K562 (cell line): ENCODE results near the gene C1QTNF12. TPM values are rescaled to one million over a fixed set of nuclear protein-coding genes. Genes with fewer than 3 reads are reported as not detected.

Experiments used
- CEBPG ChIP-seq, 3 experiments: fragments of 200-800 bp in 1 of 3; sonication (Bioruptor generic) in 1 of 3; sonication (generic) in 1 of 3; formaldehyde crosslinking in 1 of 3; IDR thresholded peaks in 2 of 3; conservative IDR thresholded peaks in 1 of 3; 2 replicates each; pipeline versions ENCODE4 v1.6.1 to v1.8.0; 2016 to 2022; ENCODE audit warnings: missing compliant biosample characterization in 2 of 3, missing genetic modification characterization in 2 of 3, mild to moderate bottlenecking in 1 of 3, missing genetic modification reagents in 1 of 3
- CHD4 ChIP-seq: fragments of 200-600 bp; sonication (generic); IDR thresholded peaks from 3 replicates; pipeline ENCODE4 v1.6.1; 2012; ENCODE audit warnings: low read depth, mild to moderate bottlenecking, mixed read lengths, low read length, inconsistent platforms; ENCODE audit not compliant: insufficient read depth, insufficient replicate concordance, poor library complexity, severe bottlenecking
- HOXB6 ChIP-seq: fragments of 250-450 bp; sonication (Bioruptor Pico); IDR thresholded peaks from 2 replicates; pipeline ENCODE4 v1.5.1; 2022; ENCODE audit warnings: mild to moderate bottlenecking, borderline replicate concordance
- TSC22D4 ChIP-seq: fragments of 450-650 bp; IDR thresholded peaks from 2 replicates; pipeline ENCODE4 v1.6.1; 2016; ENCODE audit warnings: missing genetic modification characterization, missing biosample characterization, control low read depth
- XRCC3 ChIP-seq: fragments of 450-650 bp; IDR thresholded peaks from 2 replicates; pipeline ENCODE4 v1.6.1; 2017; ENCODE audit warnings: mild to moderate bottlenecking, moderate library complexity
- polyA plus RNA-seq, 8 experiments: library from polyadenylated mRNA; depleted of rRNA in 4 of 8; stranded (reverse) in 5 of 8; unstranded in 3 of 8; fragments of >200 nt; fragmentation: Nextera tagmentation in 2 of 8; fragmentation: Illumina TruSeq in 1 of 8; extraction: Ambion mirVana in 2 of 8; extraction: Trizol in 1 of 8; gene quantifications; 2 replicates each; pipeline versions ENCODE4 v1.2.1 to v1.2.3, GENCODE V29; 2011 to 2014; ENCODE audit warnings: inconsistent platforms in 1 of 8, missing spikeins in 1 of 8
- total RNA-seq, 7 experiments: library from RNA; depleted of rRNA in 6 of 7; stranded (reverse); fragments of >200 nt in 6 of 7; fragmentation: Illumina TruSeq in 2 of 7; extraction: Trizol in 2 of 7; gene quantifications; 2 replicates each; pipeline versions ENCODE4 v1.2.1 to v1.2.3, GENCODE V29; 2011 to 2021; ENCODE audit warnings: low replicate concordance in 1 of 7
- TF ChIP-seq, protein P1 (sequence below), 2 experiments: fragments of 450-650 bp; IDR thresholded peaks; 2 replicates each; pipeline ENCODE4 v1.6.1; 2016; ENCODE audit warnings: mild to moderate bottlenecking in 2 of 2, borderline replicate concordance in 1 of 2, low read depth in 1 of 2, moderate library complexity in 1 of 2
- TF ChIP-seq, protein P2 (sequence below), 2 experiments: fragments of 450-650 bp in 1 of 2; sonication (generic) in 1 of 2; formaldehyde crosslinking in 1 of 2; IDR thresholded peaks; 2 replicates each; pipeline versions ENCODE4 v1.7.1 to v1.9.0; 2016 to 2022; ENCODE audit warnings: inconsistent platforms in 1 of 2, mild to moderate bottlenecking in 1 of 2, missing genetic modification reagents in 1 of 2

The C1QTNF12 gene
- total and polyA plus RNA-seq, 9 of the 15 experiments (the other 6 are each of a cell fraction or from before 2014, with no cell fraction given) = 0.11 to 4.3 (median 0.93) TPM; not detected in 3

DNA sequence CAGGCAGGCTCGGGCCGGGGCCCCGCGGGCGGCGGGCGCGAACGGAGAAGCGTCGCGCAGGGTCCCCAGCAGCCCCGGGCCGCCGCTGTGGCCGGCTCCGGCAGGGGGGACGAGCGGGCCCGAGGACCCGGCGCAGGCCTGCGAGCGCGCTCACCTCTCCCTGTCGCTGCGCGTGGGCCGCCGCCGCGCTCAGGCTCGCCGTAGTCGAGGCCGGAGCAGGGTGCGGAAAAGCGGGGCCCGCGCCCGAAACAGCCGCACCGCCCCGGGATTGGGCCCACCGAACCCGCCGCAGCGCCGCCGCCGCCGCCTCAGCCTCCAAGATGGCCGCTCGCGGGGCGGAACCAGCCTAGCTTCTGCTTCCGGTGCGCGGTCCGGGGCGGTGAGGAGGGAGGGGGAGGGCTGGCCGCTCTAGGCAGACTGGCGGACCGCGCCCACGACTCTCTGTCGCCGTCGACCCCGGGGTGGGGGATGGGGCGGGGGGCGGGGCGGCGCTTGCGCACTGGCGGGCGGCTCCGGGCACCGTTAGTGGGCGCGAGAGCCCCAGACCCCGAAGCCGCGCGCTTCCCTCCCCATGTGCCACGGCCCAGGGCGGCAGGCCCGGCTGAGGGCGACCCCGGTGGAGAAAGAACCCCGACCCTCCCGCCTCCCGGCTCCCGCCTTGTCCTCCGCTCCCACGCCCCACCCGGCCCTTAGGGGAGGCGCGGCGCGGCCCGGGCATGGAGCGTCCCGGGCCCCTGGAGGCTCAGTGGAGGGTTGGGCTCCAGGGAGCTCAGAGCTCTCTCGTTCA, 27.2 kb upstream of the C1QTNF12 start, which contains the start of gene UBE2J2 (continued):
- TF ChIP-seq, protein P1, sequence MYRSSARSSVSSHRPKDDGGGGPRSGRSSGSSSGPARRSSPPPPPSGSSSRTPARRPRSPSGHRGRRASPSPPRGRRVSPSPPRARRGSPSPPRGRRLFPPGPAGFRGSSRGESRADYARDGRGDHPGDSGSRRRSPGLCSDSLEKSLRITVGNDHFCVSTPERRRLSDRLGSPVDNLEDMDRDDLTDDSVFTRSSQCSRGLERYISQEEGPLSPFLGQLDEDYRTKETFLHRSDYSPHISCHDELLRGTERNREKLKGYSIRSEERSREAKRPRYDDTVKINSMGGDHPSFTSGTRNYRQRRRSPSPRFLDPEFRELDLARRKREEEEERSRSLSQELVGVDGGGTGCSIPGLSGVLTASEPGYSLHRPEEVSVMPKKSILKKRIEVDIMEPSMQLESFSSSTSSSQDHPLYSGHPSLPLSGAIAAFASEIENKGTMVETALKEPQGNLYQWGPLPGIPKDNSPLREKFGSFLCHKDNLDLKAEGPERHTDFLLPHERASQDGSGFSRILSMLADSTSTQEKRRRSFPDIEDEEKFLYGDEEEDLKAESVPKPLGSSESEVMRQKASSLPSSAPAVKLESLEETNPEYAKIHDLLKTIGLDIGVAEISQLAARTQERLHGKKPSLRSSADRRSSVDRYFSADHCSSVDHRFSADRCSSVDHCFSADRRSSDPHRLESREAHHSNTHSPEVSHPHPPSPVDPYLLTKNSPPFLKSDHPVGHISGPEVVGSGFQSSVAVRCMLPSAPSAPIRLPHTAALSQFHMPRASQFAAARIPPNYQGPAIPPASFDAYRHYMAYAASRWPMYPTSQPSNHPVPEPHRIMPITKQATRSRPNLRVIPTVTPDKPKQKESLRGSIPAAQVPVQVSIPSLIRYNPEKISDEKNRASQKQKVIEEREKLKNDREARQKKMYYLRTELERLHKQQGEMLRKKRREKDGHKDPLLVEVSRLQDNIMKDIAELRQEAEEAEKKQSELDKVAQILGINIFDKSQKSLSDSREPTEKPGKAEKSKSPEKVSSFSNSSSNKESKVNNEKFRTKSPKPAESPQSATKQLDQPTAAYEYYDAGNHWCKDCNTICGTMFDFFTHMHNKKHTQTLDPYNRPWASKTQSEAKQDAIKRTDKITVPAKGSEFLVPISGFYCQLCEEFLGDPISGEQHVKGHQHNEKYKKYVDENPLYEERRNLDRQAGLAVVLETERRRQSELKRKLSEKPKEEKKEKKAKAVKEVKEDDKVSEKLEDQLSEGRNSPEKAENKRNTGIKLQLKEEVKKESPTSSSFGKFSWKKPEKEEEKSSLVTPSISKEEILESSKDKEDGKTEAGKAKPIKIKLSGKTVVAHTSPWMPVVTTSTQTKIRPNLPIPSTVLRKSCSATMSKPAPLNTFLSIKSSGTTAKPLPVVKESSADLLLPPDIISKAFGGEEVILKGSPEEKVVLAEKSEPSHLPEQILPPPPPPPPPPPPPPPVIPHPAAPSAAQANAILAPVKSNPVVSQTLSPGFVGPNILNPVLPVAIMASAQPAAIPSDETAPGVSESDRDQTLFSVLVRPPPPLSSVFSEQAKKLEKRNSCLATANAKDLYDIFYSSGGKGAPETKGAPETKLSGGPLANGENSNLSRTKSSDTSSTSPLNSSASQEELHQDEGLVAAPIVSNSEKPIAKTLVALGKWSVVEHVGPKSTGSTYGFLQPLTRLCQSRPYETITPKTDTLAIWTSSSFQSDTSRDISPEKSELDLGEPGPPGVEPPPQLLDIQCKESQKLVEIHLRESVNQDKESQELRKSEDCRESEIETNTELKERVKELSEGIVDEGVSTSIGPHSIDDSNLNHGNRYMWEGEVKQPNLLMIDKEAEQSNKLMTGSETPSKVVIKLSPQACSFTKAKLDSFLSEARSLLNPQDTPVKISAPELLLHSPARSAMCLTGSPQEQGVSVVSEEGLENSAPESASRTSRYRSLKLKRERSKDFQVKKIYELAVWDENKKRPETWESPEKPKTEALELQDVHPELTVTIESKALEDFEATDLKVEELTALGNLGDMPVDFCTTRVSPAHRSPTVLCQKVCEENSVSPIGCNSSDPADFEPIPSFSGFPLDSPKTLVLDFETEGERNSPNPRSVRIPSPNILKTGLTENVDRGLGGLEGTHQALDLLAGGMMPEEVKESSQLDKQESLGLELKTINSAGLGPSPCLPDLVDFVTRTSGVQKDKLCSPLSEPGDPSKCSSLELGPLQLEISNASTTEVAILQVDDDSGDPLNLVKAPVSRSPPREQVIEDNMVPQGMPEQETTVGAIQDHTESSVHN (IDR thresholded peaks at IDR 0.05; ENCODE audit: borderline replicate concordance in 1 of 2, low read depth in 1 of 2) = no peak
- TF ChIP-seq HOXB6 (CRISPR knock-in tag) (no peak), CHD4 (no peak), XRCC3 (no peak), CEBPG (CRISPR knock-in tag; IDR thresholded peaks at IDR 0.05) (no peak), CEBPG (tag; conservative IDR thresholded peaks at IDR 0.05 in 1 of 2, IDR thresholded peaks at IDR 0.05 in 1 of 2) (no peak), TSC22D4 (no peak)
- TF ChIP-seq, protein P2, sequence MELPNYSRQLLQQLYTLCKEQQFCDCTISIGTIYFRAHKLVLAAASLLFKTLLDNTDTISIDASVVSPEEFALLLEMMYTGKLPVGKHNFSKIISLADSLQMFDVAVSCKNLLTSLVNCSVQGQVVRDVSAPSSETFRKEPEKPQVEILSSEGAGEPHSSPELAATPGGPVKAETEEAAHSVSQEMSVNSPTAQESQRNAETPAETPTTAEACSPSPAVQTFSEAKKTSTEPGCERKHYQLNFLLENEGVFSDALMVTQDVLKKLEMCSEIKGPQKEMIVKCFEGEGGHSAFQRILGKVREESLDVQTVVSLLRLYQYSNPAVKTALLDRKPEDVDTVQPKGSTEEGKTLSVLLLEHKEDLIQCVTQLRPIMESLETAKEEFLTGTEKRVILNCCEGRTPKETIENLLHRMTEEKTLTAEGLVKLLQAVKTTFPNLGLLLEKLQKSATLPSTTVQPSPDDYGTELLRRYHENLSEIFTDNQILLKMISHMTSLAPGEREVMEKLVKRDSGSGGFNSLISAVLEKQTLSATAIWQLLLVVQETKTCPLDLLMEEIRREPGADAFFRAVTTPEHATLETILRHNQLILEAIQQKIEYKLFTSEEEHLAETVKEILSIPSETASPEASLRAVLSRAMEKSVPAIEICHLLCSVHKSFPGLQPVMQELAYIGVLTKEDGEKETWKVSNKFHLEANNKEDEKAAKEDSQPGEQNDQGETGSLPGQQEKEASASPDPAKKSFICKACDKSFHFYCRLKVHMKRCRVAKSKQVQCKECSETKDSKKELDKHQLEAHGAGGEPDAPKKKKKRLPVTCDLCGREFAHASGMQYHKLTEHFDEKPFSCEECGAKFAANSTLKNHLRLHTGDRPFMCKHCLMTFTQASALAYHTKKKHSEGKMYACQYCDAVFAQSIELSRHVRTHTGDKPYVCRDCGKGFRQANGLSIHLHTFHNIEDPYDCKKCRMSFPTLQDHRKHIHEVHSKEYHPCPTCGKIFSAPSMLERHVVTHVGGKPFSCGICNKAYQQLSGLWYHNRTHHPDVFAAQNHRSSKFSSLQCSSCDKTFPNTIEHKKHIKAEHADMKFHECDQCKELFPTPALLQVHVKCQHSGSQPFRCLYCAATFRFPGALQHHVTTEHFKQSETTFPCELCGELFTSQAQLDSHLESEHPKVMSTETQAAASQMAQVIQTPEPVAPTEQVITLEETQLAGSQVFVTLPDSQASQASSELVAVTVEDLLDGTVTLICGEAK (IDR thresholded peaks at IDR 0.05) = peak; percentile 95
- TF ChIP-seq, protein P2 (CRISPR knock-in tag; IDR thresholded peaks at IDR 0.05) = no peak
